Measurements from ENCODE around the gene HPCAL4.

The HPCAL4 gene

DNA sequence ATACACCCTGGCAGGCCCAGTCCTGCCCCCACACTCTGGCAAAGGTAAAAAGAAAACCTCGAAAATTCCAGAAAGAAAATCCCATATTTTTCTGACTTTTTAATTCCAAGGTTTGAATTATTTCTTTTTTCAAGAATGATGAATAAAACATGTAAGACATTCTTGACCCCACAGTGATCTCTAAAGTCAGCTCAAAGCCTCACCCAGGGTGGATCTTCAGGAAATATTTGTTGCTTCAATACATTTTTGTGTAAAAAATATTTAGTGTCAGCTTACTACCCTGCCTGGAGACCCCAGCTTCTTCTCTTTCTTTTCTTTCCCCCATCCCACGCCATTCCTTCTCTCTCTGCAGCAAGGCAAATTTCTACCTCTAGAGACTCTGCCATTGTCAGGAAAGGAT is 12.3 kb downstream of the HPCAL4 start:
- Mint-ChIP-seq H3K4me3 (no peak overlapping the region), H3K27me3 (peaks cover 7% of the 10 kb centered on the region), H3K36me3 (ENCODE audit: low read depth) (peaks cover 2% of the 10 kb centered on the region), H3K27ac (no peak overlapping the region), H3K4me1 (ENCODE audit: low read depth) (peaks cover 18% of the 10 kb centered on the region), H3K9me3 (no peaks in the 10 kb centered on the region)
- no peak for DNase-seq

GRCh38 chr1:39677645-39678044 is 13.6 kb downstream of the HPCAL4 start:
- H3K36me3 Mint-ChIP-seq (ENCODE audit: low read depth), result peaks cover 2% of the 10 kb centered on the region
- H3K27ac Mint-ChIP-seq, result no peak overlapping the region
- peaks cover 18% of the 10 kb centered on the region for H3K4me1 Mint-ChIP-seq (ENCODE audit: low read depth)
- H3K27me3 Mint-ChIP-seq, result peaks cover 19% of the 10 kb centered on the region
- no peak for DNase-seq
- no peak overlapping the region for H3K4me3 Mint-ChIP-seq
- H3K9me3 Mint-ChIP-seq, result no peaks in the 10 kb centered on the region

DNA sequence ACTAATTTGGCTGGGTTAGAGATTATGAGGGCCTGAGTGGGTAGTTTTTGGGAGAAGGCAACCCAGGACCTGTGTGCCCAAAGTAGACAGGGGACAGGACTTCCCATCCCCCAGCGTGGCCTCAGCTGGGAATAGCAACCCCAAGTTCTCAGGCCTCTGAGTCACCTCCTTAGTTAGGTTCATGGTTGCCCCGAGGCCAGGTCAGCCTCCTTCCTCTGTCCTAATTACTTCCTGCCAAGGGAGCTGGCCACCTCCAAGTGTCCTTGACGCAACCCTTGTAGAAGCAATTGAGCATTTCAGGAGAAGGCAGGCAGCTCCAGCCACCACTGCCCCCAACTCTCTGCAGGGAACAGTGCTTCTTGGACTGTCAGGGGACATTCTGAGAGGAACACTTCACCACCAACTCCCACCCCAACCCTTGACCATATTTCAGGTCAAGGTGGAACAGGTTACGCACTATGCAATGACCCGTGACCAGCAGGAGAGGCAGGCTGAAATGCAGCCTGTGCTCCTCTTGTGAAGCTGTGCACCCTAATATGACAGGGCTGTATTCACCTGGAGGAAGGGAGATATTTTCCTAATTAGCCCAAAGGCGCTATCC is 14.2 kb downstream of the HPCAL4 start:
- H3K27ac Mint-ChIP-seq, result no peak overlapping the region
- DNase-seq, result no peak
- peaks cover 13% of the 10 kb centered on the region for H3K4me1 Mint-ChIP-seq (ENCODE audit: low read depth)
- peaks cover 22% of the 10 kb centered on the region for H3K27me3 Mint-ChIP-seq
- no peaks in the 10 kb centered on the region for H3K9me3 Mint-ChIP-seq
- H3K4me3 Mint-ChIP-seq, result no peak overlapping the region
- H3K36me3 Mint-ChIP-seq (ENCODE audit: low read depth), result peaks cover 2% of the 10 kb centered on the region

- H3K27me3 Mint-ChIP-seq, result peaks cover 31% of the 10 kb centered on the region
- no peak overlapping the region for H3K4me3 Mint-ChIP-seq
- DNase-seq, result no peak
- no peaks in the 10 kb centered on the region for H3K9me3 Mint-ChIP-seq
- no peaks in the 10 kb centered on the region for H3K4me1 Mint-ChIP-seq (ENCODE audit: low read depth)
- peaks cover 2% of the 10 kb centered on the region for H3K36me3 Mint-ChIP-seq (ENCODE audit: low read depth)
- no peak overlapping the region for H3K27ac Mint-ChIP-seq
Observed at GRCh38 chr1:39675220-39675619, 16.0 kb downstream of the HPCAL4 start.

DNA sequence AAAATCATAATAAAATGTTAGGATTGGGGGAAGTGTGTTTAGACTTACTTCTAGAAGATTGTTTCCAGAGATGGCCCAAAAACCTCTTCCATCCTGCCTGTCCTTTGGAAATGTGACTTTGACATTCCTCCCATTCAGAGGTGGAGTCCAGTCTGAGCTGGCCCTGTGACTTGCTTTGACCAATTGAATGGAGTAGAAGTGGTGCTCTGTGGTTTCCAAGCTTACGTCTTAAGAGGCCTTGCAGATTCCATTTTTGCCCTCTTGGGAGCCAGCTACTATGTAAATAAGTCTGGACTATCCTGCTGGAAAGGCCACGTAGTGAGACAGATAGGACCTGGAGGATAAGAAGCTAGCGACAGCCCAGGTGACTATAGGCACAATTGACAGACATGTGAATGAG is 18.0 kb downstream of the HPCAL4 start:
- H3K4me1 Mint-ChIP-seq (ENCODE audit: low read depth), result peaks cover 4% of the 10 kb centered on the region
- DNase-seq, result no peak
- no peaks in the 10 kb centered on the region for H3K36me3 Mint-ChIP-seq (ENCODE audit: low read depth)
- no peak overlapping the region for H3K27ac Mint-ChIP-seq
- peaks cover 49% of the 10 kb centered on the region for H3K27me3 Mint-ChIP-seq
- no peaks in the 10 kb centered on the region for H3K9me3 Mint-ChIP-seq
- H3K4me3 Mint-ChIP-seq, result no peak overlapping the region

GRCh38 chr1:39672551-39672947 is 18.7 kb downstream of the HPCAL4 start:
- Mint-ChIP-seq H3K36me3 (ENCODE audit: low read depth) (no peaks in the 10 kb centered on the region), H3K27ac (no peak overlapping the region), H3K9me3 (no peaks in the 10 kb centered on the region), H3K4me3 (peak overlapping the region; percentile 61), H3K27me3 (peaks cover 53% of the 10 kb centered on the region), H3K4me1 (ENCODE audit: low read depth) (peaks cover 9% of the 10 kb centered on the region)
- DNase-seq, result peak; percentile 63

DNA sequence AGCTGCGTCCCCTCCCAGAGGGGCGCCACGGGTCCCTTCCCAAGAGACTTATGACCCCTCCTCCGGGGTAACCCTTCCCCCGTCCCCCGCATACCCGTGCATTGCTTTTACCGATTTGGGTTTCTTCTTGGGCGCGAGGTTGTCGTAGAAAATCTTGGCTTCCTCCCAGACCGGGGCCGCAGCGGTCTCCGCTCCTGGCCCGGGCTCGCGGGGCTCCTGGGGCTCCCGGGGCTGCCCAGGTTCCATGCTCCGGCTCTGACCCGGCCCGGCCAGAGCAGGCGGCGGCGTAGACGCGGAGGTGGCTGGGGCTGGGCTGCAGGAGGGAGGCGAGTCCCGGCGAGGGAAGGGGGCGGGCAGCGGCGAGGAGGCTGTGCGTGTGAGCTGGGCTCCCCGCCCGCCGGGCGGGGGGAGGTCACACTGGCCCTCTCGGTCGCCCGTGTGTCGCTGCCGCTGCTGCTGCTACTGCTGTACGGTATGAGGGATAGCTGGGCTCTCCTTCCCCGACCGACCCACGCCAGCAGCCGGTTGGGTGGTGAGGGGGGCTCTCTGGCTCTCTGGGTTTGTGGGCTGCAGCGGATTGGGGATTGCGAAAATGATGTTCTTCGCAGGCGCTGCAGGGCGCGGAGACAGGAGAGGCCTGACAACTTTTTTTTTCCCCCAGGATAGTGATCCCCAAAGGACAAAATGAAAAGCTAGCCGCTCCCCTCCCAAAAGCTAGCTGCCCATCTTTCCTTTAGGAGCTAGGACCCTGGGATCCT is 19.3 kb downstream of the HPCAL4 start, which contains the start of gene NT5C1A:
Gene NT5C1A, minus strand, starts transcription at position 315 of the 758 bp plus-strand sequence. Its CDS starts 69 bp downstream, at position 246.
- H3K4me1 Mint-ChIP-seq (ENCODE audit: low read depth), result peaks cover 15% of the 10 kb centered on the region
- H3K27me3 Mint-ChIP-seq, result peaks cover 54% of the 10 kb centered on the region
- no peaks in the 10 kb centered on the region for H3K36me3 Mint-ChIP-seq (ENCODE audit: low read depth)
- peak within 1 kb of the TSS; percentile 61 for H3K4me3 Mint-ChIP-seq
- H3K9me3 Mint-ChIP-seq, result no peaks in the 10 kb centered on the region
- peak; percentile 55 for DNase-seq
- no peak within 1 kb of the TSS for H3K27ac Mint-ChIP-seq

GRCh38 chr1:39671433-39671792 is 19.8 kb downstream of the HPCAL4 start:
- peaks cover 54% of the 10 kb centered on the region for H3K27me3 Mint-ChIP-seq
- H3K9me3 Mint-ChIP-seq, result no peaks in the 10 kb centered on the region
- no peaks in the 10 kb centered on the region for H3K36me3 Mint-ChIP-seq (ENCODE audit: low read depth)
- H3K4me1 Mint-ChIP-seq (ENCODE audit: low read depth), result peaks cover 21% of the 10 kb centered on the region
- H3K27ac Mint-ChIP-seq, result no peak overlapping the region
- peak; percentile 44 for DNase-seq
- H3K4me3 Mint-ChIP-seq, result peak overlapping the region; percentile 48

DNA sequence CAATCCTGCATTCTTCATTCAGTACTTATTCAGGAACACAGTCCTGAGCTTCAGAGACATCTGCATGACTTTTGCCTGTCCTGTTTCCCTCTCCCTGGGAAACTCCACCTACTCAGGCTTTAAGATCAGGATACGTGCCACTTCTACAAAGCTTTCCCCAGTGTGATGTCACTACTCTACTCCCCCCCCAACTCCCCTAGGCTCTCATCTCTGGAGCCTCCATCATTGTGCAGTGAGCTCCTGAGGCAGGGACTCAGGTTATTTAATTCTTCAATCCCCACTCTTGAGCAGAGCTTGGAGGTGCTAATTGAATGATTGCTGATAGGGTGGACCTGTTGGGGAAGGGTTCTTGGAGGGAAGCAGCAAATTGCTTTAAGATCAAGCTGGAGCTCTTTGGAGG is 20.5 kb downstream of the HPCAL4 start:
- Mint-ChIP-seq H3K27me3 (peaks cover 57% of the 10 kb centered on the region), H3K4me3 (no peak overlapping the region), H3K4me1 (ENCODE audit: low read depth) (peaks cover 28% of the 10 kb centered on the region), H3K36me3 (ENCODE audit: low read depth) (no peaks in the 10 kb centered on the region), H3K9me3 (no peaks in the 10 kb centered on the region), H3K27ac (no peak overlapping the region)
- DNase-seq, result no peak

- H3K27ac Mint-ChIP-seq, result no peak overlapping the region
- no peak overlapping the region for H3K4me3 Mint-ChIP-seq
- DNase-seq, result no peak
- no peaks in the 10 kb centered on the region for H3K36me3 Mint-ChIP-seq (ENCODE audit: low read depth)
- H3K27me3 Mint-ChIP-seq, result peaks cover 52% of the 10 kb centered on the region
- H3K9me3 Mint-ChIP-seq, result no peaks in the 10 kb centered on the region
- H3K4me1 Mint-ChIP-seq (ENCODE audit: low read depth), result peaks cover 28% of the 10 kb centered on the region
Observed at GRCh38 chr1:39668894-39669293, 22.3 kb downstream of the HPCAL4 start.

GRCh38 chr1:39668111-39668510 is 23.1 kb downstream of the HPCAL4 start:
- no peaks in the 10 kb centered on the region for H3K9me3 Mint-ChIP-seq
- no peak overlapping the region for H3K4me3 Mint-ChIP-seq
- peak overlapping the region; percentile 91 for H3K27ac Mint-ChIP-seq
- H3K27me3 Mint-ChIP-seq, result peaks cover 44% of the 10 kb centered on the region
- no peaks in the 10 kb centered on the region for H3K36me3 Mint-ChIP-seq (ENCODE audit: low read depth)
- DNase-seq, result no peak
- peaks cover 28% of the 10 kb centered on the region for H3K4me1 Mint-ChIP-seq (ENCODE audit: low read depth)

GRCh38 chr1:39666772-39667171 is 24.5 kb downstream of the HPCAL4 start:
- H3K9me3 Mint-ChIP-seq, result no peaks in the 10 kb centered on the region
- peak overlapping the region; percentile 19 for H3K4me3 Mint-ChIP-seq
- H3K27ac Mint-ChIP-seq, result peak overlapping the region; percentile 91
- no peaks in the 10 kb centered on the region for H3K36me3 Mint-ChIP-seq (ENCODE audit: low read depth)
- peak; percentile 48 for DNase-seq
- H3K4me1 Mint-ChIP-seq (ENCODE audit: low read depth), result peaks cover 28% of the 10 kb centered on the region
- H3K27me3 Mint-ChIP-seq, result peaks cover 34% of the 10 kb centered on the region

DNA sequence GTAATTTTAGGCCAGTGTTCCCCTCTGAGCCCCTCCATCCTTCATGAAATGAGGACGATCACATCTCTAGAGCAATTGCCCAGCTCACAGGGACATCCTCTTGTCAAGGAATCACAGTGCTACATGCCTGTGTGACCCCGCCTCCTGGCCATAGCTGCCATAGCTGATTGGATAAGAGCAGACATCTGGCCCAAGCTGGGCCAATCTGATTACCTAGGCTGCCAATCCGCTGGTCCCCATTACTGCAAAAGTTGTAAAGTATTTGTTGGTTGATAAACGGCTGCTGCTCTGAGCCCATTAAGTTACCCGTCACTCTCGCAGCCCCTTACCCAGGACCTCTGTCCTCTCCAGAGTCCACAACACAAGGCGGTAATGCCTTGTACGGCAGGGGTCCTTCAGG is 27.7 kb downstream of the HPCAL4 start:
- Mint-ChIP-seq H3K9me3 (no peaks in the 10 kb centered on the region), H3K36me3 (ENCODE audit: low read depth) (no peaks in the 10 kb centered on the region), H3K27me3 (peaks cover 11% of the 10 kb centered on the region), H3K27ac (no peak overlapping the region), H3K4me3 (no peak overlapping the region), H3K4me1 (ENCODE audit: low read depth) (peaks cover 28% of the 10 kb centered on the region)
- no peak for DNase-seq

- H3K4me1 Mint-ChIP-seq (ENCODE audit: low read depth), result peaks cover 25% of the 10 kb centered on the region
- H3K27me3 Mint-ChIP-seq, result peaks cover 5% of the 10 kb centered on the region
- H3K27ac Mint-ChIP-seq, result no peak overlapping the region
- no peak overlapping the region for H3K4me3 Mint-ChIP-seq
- H3K36me3 Mint-ChIP-seq (ENCODE audit: low read depth), result no peaks in the 10 kb centered on the region
- H3K9me3 Mint-ChIP-seq, result no peaks in the 10 kb centered on the region
- DNase-seq, result no peak
Observed at GRCh38 chr1:39662861-39663260, 28.4 kb downstream of the HPCAL4 start.

- Mint-ChIP-seq H3K9me3 (no peaks in the 10 kb centered on the region), H3K27ac (no peak overlapping the region), H3K27me3 (no peaks in the 10 kb centered on the region), H3K4me3 (no peak overlapping the region), H3K36me3 (ENCODE audit: low read depth) (no peaks in the 10 kb centered on the region), H3K4me1 (ENCODE audit: low read depth) (peaks cover 6% of the 10 kb centered on the region)
- DNase-seq, result no peak
Observed at GRCh38 chr1:39659538-39659937, 31.7 kb downstream of the HPCAL4 start.

All from activated T-cell treated with anti-CD3 and anti-CD28 coated beads, Interleukin-2, amount 50 U/mL, for 24 hours (primary cell).